ENCODE results near the gene LPIN3.
"Not testable (repeated sequence)": the region's sequence is repeated elsewhere in the genome, so short reads cannot be mapped to it uniquely, and the experiment has no call there.

LPIN3 gene, protein sequence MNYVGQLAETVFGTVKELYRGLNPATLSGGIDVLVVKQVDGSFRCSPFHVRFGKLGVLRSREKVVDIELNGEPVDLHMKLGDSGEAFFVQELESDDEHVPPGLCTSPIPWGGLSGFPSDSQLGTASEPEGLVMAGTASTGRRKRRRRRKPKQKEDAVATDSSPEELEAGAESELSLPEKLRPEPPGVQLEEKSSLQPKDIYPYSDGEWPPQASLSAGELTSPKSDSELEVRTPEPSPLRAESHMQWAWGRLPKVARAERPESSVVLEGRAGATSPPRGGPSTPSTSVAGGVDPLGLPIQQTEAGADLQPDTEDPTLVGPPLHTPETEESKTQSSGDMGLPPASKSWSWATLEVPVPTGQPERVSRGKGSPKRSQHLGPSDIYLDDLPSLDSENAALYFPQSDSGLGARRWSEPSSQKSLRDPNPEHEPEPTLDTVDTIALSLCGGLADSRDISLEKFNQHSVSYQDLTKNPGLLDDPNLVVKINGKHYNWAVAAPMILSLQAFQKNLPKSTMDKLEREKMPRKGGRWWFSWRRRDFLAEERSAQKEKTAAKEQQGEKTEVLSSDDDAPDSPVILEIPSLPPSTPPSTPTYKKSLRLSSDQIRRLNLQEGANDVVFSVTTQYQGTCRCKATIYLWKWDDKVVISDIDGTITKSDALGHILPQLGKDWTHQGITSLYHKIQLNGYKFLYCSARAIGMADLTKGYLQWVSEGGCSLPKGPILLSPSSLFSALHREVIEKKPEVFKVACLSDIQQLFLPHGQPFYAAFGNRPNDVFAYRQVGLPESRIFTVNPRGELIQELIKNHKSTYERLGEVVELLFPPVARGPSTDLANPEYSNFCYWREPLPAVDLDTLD

DNA sequence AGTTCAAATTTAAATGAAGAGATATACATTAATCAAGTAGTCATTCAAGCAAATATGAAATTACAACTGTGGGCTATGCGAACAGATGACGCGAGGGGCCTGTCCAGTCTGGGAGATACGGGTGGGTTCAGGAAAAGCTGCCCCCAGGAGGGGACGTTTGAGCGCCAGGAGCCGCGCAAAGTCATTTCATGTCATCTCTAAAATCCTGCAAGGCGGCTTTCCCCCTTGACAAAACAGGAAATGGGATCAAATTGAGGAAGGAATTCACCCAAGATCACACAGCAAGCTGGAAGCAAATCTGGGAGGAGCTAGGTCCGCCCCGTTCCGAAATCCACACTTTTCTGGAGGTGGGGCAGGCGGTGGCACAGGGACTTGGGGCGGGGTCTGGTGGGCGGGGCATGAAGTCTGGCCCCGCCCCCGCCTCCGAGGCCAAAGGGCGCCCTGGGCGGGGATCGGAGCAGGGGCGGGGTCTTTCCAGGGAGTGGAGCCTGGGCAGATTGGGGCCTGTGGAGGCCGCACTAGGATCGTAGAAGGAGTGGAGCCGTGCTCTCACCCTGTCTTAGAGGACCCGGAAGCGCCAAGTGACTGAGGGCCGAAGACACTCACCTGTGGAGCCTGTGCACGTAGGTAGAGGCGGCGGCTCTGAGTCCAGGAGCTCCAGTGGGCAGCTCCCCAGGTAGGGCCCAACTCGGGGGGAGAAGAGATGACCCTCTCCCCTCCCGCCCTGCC is at the start of gene LPIN3:
Gene LPIN3, plus strand, starts transcription at position 495 of the 729 bp plus-strand sequence. CDS start 4,983 bp downstream, outside the sequence.
- peak; percentile 51 for DNase-seq

DNA sequence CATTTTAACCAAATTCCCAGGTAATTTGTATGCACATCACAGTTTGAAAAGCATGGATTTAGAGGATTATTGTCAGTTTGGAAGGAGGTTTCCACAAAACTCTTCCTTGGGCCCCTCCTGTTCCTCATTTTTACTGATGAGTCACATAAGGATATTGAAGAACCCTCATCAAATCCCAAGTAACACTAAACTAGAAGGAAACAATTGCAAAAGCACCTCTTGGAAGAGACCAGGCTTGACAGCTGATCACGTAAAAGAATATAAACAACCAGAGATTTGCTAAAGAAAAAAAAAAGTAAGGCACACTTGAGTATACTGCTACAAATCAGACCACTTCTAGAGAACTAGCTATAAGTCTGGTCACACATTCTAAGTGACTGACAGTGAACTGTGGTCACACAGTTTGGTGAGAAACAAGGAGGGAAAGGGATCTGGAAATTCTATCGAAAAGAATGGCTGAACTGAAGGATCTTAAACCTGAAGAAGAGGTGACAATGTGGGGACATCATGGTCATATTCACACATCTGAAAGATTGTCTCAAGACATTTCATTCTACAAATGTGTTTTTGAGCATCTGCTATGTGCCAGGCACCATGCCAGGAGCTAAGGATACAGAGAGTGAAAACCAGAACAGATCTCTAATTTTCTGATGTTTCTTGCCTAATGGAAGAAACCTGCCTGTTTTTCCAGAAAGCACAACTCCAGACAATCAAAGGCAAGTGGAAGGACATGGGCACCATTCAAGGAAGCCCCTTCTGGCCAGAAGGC is 47.2 kb upstream of the LPIN3 start:
- no peak for DNase-seq

DNA sequence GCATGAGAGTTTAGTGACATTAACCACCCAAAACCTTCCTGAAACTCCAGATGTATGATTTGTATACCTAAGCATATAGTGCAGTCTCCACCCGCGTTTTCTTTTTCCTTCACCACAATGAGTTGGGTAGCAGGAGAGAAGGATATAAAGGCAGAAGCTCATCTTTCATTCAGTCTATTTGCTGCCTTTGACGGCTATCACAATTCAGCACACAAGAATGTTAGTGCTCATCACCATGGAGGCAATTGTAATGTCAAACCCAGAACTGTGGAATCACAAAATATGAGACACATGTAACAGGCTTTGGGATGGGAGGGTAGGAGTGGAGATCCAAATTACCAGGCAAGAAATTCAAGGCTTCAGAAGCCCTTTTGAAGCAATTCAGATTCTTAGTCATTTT is 40.7 kb upstream of the LPIN3 start:
- no peak for DNase-seq

DNA sequence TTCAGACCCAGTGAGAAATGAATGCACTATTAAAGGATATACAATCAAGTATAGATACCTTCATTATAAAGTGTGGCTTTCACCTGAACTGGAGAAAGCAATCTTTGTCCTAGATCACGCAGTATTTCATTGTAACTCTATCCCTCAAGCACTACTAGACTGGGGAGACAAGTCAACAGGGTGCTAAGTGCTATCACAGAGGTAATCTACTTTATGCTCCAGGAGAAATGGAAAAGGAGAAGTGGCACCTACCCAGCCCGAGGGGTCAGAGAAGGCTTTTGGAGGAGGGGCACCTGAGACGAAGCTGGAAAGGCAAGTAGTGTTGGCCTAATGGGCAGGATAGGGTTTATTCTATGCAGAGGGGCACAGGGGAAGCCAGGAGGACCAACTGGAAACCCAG is 40.2 kb upstream of the LPIN3 start:
- no peak for DNase-seq

DNA sequence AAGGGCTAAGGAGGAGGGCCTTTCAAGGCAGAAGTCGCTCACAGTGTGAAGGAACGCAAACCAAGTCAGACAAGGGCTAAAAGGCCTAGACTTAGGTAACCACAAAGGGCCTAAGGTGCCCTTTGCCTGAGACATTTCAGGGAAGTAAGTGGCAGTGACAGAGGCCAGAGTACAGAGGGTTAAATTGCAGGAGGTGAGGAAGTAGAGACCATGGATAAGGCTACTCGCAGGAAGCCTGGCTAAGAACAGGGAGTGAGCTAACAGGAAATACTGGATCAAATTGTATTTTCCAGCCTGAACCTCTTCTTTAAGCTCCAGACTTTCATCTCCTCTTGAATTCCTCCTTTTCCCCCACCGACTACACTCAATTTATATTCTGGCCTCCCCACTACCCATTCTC is 39.7 kb upstream of the LPIN3 start:
- DNase-seq = no peak

DNA sequence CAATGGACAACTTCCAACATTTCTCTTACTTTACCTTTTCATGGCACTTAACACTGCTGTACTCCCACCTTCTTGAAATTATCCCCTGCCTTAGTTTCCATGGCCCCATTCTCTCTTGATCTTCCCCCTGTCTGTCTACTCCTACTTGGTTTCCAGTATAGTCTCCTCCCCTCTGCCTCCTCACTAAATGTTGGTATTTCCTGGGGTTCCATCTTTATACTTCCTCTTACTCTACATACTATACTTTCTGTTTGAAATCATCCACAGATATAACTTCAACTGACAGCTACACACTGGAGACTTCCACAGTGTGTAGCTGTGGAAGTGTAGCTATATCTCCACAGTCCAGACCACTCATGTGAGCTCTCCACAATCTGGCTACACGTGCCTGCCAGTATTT is 36.6 kb upstream of the LPIN3 start:
- no peak for DNase-seq

DNA sequence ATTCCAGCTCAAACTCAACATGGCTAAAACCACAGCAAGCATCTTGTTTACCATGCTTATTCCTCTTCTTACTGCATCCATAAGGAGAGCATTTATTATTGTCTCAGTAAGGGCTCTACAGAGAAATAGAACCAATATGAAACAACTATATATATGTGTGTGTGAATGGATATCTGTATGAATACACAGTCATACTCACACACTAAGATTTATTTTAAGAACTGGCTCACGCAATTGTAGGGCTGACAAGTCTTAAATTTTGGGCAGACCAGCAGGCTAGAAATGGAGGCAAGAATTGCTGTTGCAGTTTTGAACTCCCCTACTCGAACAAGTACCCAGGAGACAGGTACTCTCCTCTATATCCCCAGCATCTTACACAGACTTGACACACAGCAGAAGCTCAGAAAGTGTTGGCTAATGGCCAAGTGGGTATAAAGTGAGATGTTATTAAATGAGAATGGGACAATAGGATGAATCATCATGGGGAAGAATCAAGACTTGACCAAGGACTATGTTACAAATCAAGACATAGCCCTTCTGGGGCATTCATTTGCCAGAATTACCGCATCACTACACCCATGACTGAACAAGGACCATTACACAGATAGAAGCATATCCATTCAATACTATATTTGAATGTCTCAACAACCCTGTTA is 36.1 kb upstream of the LPIN3 start:
- DNase-seq = no peak

DNA sequence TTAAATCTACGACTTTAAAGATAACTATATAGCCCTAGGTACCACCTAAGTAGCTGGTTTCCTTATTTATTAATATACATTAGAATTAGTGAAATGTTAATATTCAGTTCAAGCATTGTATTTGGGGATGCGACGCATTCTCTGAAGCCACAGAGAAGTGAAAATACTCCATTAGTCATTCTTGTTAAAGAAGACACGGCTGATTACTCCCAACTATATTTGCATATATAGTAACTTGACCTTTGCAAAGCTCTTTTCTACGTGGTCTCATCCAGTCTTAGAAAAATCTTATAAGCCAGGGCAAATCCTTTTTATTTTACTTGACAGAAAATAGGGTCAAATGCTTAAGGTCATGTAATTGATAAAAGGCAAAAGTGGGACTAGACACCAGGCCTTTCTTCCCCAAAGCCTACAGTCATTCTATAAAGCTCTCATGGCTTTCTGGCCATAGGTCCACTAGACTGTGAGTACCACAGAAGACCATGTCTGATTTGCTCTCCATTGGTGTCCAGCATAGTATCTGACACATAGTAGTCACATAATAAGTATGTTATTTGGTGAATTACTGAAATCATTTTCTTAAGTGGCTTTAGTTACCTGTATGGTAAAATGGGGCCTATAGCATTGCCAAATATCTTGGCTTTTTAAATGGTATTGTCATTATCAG is 34.4 kb upstream of the LPIN3 start:
- DNase-seq = no peak

DNA sequence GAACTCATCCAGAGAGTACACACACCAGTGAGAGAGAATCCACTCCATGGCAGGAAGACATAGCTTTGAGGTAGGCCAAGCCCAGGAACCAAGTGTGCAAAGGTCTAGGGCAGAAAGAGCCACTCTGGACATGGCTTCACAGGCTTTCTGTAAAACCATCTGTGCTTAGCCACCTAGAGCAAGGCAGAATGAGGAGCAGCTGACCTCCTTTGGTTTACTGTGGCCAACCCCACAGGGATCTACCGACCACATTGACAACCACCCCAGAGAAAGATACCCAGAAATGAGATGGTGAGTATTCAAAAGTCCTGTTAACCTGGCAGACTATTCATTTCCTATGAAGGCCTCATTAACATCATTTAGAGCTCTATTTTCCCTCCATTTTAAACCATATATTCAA is 33.6 kb upstream of the LPIN3 start:
- no peak for DNase-seq

DNA sequence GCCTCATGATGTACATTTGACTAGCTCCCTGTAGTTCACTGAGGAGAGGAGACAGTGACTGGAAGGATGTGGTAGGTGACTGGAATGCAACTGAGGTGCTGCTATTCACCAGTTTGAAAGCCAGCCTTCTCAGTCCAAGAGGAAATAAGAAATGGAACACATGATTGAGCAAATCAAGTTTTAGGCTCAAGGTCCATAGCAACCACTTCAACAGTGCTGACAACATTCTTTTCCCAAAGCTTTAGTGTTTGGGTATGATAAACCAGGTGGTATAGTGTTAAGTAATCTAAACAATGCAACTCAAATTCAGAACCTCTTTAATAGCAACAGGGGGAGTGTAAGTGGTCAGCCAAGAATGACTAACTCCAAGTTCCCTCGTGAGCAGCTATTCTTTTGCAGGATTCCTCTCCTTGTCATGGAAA is 32.3 kb upstream of the LPIN3 start:
- no peak for DNase-seq

DNA sequence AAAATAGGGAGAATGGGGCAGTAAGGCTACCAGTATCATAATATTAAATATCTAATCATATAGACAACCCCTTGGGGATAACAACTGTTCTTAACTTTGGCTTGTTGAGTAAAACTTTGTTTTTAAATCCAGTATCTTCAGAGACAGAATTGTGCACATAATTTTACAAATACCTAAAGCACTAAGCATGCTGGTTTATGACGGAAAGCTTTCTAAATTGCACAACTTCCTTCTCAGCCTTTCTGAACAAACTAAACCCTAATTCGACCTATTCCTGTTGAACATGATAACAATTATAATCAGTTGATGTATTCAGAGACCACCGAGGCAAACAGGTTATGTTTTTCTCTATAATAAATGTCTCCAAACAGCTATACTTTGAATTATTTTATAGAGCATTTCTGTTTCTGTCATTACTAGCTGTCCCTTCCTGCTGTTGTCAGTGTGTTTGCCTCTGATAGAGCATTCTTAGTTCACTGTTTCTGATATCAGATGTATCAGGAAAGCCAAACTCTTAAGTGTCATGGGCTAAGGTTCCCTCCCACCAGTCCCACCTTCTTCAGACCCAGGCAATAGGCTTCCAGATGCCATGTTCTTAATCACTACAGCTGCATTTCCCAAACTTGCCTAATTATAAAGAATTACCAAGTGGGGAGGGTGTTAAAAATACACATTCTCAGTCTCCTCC is 31.8 kb upstream of the LPIN3 start:
- DNase-seq = no peak

DNA sequence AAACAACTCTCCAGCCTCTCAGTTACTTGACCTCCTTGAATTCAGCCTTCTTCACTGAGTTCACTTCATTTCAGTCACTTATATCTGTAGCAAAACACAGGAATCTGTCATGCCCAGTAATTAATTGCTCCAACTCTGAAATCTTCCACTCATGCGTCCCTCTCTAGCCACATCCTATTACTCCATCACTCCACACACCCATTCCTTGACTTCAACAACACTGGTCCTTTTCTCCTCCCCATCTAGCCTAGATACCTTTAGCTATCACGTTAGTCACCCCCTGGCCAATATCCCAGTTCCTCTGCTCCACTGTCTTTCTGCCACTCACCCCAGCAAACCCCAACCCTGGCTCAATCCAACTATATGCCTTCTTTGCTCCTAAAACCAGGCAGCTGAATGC is 30.8 kb upstream of the LPIN3 start:
- DNase-seq = no peak

DNA sequence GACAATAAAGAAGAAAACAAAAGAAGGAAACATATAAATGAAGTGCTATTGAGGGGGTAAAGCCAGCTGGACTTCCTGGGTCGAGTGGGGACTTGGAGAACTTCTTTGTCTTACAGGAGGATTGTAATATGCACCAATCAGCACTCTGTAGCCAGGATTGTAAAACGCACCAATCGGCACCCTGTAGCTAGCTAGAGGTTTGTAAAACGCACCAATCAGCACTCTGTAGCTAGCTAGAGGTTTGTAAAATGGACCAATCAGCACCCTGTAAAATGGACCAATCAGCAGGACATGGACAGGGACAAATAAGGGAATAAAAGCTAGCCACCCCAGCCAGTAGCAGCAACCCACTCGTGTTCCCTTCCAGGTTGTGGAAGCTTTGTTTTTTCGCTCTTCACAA is 28.6 kb upstream of the LPIN3 start:
- not testable (repeated sequence) for DNase-seq

DNA sequence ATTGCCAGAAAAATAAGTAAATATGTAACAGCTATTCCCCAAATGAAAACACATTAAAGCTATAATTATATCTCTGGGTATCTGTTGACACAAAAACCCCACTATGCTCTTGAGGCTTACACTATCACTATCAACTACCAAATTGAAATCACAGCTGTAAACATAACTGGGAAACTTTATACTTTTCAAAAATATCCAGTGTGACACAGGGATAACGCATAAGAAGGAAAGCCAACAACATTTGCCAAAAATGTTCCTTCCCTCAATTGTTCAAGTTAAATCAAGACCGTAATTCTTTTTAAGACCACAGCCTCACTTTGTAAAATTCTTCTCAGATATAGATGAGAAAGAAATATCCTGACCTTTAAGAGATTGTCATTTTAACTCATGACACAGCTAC is 26.2 kb upstream of the LPIN3 start:
- no peak for DNase-seq

DNA sequence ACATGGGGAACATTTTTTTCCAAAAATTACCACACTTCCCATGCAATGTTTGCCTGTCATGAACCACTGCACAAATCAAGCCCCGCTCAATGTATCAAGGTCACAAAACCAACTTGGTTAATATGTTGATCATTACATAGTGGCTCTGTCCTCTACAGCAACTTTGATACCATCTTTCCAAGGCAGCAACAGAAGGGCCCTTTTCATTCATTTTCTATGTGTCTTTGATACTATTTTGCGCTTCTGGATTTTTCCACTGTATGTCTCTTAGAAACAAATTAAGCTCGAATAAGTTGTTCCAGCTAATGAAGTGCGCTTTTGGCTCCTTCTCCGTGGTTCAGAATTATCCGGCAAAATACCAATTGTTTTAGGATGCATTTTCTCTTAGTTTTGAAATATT is 24.6 kb upstream of the LPIN3 start:
- DNase-seq = no peak

DNA sequence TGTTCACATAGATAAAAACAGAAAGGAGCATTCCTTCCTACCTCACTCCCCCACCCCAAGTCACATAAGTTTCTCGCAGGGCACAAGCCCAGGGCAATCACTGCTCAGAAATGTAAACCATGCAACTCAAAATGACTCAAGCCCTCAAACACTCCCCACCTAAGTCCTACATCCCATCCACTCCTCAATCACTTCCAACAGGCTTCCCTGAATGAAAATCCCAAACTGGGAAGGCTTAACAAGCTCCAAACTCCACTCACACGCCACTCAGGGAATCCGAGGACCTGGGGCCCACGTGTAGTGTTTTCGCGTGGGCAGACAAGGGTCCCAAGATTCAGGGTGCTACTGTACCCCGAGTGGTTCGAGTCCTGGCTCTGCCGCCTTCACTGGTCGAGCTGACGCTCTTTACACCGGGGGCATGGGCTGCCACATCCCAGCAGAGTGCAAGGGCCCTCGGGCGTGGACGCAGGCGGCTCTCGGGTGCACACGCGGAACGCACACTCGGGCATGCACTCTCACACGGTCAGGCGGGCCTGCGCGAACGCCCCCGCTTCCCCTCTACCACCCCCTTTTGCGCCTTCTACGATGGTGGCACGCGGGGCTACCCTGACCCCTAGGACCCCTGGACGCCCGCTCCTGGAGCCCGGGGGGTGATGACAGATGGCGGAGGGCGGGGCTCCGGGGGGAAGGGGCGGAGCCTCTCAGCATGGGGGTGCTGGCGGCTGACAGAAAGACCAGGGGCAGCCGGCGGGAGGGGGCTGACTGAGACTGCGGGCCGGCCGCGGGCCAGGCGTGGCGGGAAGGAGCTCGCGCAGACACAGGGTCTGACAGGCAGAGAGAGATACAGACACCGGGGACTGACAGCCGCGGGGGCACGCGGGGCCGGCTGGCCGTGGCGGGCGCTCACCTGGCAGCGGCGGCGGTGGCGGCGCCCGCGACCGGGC is 23.7 kb upstream of the LPIN3 start:
- peak; percentile 79 for DNase-seq

DNA sequence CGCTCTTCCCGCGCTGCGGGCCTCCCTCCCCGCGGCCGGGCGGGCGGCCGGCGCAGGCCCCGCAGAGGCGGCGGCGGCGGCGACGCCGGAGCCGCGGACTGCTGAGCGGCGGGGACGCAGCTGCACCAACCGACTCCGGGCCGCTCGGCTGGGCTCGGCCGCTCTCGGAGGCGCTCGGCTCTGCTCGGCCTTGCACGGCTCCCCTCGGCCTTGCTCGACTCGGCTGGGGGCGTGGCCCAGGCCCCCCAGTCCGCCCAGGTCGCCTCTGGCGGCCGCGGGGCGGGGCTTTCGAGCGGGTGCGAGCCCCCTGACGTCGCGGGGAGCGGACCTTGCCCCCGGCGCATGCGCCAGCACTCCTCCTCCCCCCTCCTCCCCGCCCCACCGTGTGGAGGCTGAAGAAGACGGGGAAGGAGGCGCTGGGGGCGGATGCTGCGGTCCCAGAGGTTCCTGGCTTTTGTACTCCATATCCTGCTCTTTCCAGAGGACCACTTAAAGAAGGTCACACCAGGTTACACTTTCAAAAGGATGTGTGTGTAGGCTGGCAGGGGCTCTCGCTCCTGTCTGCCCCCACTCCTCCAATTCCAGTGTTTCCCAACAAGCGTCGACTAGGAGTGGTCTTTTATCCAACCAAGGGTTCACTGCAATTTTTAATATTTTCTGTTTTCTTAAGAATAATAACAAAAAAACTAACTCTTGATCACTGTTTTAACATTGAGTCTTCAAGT is 22.9 kb upstream of the LPIN3 start, which contains the start of gene ZHX3:
Gene ZHX3, minus strand, starts transcription at position 186 of the 725 bp plus-strand sequence. CDS start 112,815 bp downstream, outside the sequence.
- peak; percentile 97 for DNase-seq

DNA sequence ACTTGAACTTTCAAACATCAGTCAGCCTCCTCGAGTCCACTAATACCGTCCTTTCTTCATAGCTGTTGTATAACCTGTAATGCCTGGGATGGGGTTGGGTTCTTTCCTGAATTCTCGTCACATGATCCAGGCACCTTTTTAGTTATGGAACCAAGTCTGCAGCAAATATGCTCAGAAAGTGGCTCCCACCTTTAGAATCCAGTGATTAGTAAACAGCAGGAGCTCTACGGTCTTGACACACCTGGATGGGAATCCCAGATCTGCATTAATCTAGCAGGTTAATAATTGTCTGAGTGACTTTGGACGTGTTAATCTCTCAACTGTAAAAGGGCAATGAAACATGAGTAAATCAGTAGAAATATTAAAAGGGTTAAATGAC is 22.4 kb upstream of the LPIN3 start:
- DNase-seq = no peak

DNA sequence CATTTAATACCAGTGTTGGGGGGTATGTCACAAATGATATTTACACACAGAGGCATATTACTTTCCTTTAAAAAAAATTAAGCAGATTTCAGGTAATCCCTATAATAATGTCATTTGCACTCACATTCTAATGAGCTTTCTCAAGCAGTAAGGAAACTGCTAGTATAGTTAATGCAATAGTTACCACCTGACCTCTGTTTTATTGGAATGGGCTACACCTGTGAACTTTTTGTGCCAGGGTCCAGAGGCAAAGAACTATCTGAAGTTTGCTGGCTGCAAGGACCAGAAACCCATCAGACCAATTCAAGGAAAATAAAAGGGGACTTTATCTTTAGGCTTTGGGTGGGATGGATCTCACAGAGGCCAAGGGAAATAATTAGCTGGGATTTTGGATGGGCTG is 20.2 kb upstream of the LPIN3 start:
- DNase-seq = no peak
